Measurements from ENCODE around the gene LYPD6B. TPM values are rescaled to one million over a fixed set of nuclear protein-coding genes. Genes with fewer than 3 reads are reported as not detected.

Gene LYPD6B
- total RNA-seq, 1 donor from 2014 or later = 10.1 TPM

DNA sequence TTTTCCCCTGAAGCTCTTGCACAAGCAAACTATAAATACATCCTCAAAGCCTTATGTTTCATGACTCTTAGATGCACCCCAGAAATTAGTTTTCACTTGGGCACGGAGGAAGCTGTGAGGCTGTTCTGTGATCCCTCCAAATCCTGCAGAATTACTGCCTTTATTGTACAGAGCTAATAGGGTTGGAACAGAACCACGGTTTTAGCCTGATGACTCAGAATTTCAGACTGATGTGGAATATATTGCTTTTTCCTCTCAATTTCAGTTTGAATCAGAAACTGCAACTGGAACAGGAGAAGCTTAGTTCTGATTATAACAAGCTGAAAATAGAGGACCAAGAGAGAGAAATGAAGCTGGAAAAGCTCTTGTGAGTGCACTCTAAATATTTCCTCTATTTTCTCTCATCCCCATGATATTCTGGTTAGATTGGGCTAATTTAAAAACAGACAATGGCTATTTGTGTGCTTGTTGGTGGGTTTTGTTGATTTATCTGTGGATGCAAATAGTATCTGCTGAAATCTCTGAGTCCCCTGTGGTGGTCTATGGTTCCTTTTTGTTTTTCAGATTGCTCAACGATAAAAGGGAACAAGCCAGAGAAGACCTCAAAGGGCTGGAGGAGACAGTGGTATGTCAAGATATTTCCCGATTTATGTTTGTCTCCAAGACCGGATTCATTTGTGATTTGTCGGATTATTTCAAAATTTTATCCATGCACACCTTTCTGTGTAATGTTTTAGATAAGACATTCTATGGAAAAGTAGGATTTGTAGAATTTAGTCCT, 38.2 kb upstream of the LYPD6B start:
- Histone ChIP-seq H3K4me3 (peak overlapping the region in 1 of 2 donors; percentile 20), H3K9me3 (no peaks in the 10 kb centered on the region), H3K27me3 (no peaks in the 10 kb centered on the region), H3K27ac (peak overlapping the region; percentile 55), H3K36me3 (no peaks in the 10 kb centered on the region), H3K4me1 (peaks cover 25% of the 10 kb centered on the region)
- TF ChIP-seq, protein P1, sequence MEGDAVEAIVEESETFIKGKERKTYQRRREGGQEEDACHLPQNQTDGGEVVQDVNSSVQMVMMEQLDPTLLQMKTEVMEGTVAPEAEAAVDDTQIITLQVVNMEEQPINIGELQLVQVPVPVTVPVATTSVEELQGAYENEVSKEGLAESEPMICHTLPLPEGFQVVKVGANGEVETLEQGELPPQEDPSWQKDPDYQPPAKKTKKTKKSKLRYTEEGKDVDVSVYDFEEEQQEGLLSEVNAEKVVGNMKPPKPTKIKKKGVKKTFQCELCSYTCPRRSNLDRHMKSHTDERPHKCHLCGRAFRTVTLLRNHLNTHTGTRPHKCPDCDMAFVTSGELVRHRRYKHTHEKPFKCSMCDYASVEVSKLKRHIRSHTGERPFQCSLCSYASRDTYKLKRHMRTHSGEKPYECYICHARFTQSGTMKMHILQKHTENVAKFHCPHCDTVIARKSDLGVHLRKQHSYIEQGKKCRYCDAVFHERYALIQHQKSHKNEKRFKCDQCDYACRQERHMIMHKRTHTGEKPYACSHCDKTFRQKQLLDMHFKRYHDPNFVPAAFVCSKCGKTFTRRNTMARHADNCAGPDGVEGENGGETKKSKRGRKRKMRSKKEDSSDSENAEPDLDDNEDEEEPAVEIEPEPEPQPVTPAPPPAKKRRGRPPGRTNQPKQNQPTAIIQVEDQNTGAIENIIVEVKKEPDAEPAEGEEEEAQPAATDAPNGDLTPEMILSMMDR (IDR thresholded peaks at IDR 0.05) = no peak
- TF ChIP-seq POLR2AphosphoS5 (IDR thresholded peaks at IDR 0.05; ENCODE audit: insufficient read depth in 1 of 2, low read depth in 1 of 2) = no peak
- no peak for TF ChIP-seq POLR2A (IDR thresholded peaks at IDR 0.05)
- no peak for DNase-seq (ENCODE audit: extremely low spot score in 2 of 2)
- intact Hi-C loops (cut with DNase I) = no loop called here

DNA sequence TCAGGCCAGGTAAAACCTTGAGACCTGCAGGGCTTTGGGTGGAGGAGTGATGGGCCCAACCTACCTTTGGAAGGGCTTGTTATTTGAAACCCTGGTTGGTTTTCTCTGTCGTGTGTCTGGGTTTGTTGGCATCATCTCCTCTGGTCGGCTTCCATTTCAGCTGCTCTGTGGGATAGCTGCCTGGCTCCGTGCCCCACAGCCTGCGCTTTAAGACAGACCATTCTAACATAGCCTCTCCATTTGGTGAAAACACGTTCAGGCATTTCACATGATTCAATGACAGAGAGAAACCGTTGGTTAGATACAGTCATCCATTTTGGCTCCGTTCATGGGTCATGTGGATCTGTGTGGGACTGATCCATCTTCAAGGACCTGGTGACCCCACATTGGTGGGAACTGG, 37.0 kb upstream of the LYPD6B start:
- H3K4me1 ChIP-seq = peaks cover 25% of the 10 kb centered on the region
- intact Hi-C loops (cut with DNase I) = no loop called here
- no peak for DNase-seq (ENCODE audit: extremely low spot score in 2 of 2)
- no peak overlapping the region for H3K4me3 ChIP-seq
- no peaks in the 10 kb centered on the region for H3K27me3 ChIP-seq
- H3K27ac ChIP-seq = peak overlapping the region; percentile 55
- H3K36me3 ChIP-seq = no peaks in the 10 kb centered on the region
- TF ChIP-seq, protein P1 (IDR thresholded peaks at IDR 0.05) = no peak
- TF ChIP-seq POLR2AphosphoS5 (IDR thresholded peaks at IDR 0.05; ENCODE audit: insufficient read depth in 1 of 2, low read depth in 1 of 2) (no peak), POLR2A (IDR thresholded peaks at IDR 0.05) (no peak)
- H3K9me3 ChIP-seq = no peaks in the 10 kb centered on the region

DNA sequence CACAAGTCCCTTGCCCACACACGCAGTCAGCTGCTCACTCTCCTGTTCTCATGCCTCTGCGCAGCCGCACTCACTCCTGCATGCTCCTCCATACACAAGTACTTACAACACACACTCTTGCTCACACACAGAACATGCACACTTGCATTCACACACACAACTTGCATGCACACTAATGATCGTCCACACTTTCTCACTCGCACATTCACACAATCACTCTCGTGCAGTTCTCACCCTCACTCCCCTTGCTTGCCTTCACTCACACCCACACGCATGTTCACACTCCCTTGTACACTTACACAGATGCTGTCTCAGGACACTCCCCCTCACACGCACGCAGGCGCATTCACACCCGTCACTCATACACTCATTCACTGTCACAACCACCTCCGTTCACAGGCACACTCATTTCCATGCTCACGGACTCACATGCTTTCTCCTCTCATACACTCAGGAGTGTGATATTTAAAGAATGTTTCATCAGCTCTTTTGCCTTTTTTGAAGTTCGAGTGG, 36.1 kb upstream of the LYPD6B start:
- Histone ChIP-seq H3K4me1 (peaks cover 25% of the 10 kb centered on the region), H3K36me3 (no peaks in the 10 kb centered on the region), H3K4me3 (peak overlapping the region; percentile 26 to 34), H3K27ac (peak overlapping the region; percentile 55), H3K9me3 (no peaks in the 10 kb centered on the region), H3K27me3 (no peaks in the 10 kb centered on the region)
- DNase-seq (ENCODE audit: extremely low spot score in 2 of 2) = no peak
- intact Hi-C loops (cut with DNase I) = no loop called here
- TF ChIP-seq, protein P1 (IDR thresholded peaks at IDR 0.05) = no peak
- no peak for TF ChIP-seq POLR2A (IDR thresholded peaks at IDR 0.05)
- TF ChIP-seq POLR2AphosphoS5 (IDR thresholded peaks at IDR 0.05; ENCODE audit: insufficient read depth in 1 of 2, low read depth in 1 of 2) = no peak

DNA sequence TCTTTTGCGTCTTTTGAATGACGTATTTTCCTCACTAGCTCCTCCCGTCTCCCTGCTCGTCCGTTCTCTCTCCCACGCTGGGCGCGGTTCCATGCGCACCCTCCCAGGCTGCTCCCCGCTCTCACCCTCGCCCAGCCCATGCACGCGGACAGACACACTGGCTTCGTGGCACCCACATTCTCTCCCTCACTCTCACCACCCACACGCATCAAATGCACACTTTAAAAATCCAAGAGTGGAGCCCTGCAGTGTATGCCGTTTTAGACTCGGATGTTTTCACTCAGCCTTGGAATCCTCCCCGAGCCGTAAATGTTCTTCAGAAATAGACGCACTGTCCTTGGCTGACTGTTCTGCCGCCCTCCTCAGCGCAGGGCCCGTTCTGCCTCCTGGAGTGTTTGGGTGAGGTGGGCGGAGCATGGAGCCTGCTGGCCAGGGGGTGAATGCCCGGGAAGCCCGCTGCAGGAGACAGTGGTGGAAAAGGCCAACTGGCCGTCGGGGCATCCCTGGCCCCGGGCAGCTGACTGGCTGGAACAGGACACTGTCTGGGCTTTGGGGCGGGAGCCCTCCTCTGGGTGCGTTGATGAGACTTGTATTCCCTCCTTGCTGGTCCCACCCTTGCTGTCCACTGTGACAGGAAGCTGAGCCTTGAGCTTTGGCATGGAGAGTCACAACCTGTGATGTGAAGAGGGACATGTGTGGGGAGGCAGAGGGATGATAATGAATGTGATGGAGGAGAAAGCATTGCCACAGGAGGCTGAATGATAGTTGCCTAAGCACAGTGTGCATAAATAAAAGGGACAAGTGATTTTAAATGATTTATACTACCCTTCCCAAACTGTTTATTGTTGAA, 35.4 kb upstream of the LYPD6B start:
- Histone ChIP-seq H3K9me3 (no peaks in the 10 kb centered on the region), H3K4me1 (peaks cover 25% of the 10 kb centered on the region), H3K27me3 (no peaks in the 10 kb centered on the region), H3K27ac (peak overlapping the region; percentile 55), H3K4me3 (peak overlapping the region; percentile 26 to 34), H3K36me3 (no peaks in the 10 kb centered on the region)
- TF ChIP-seq POLR2AphosphoS5 (IDR thresholded peaks at IDR 0.05; ENCODE audit: insufficient read depth in 1 of 2, low read depth in 1 of 2) (peak in 1 of 2 donors; percentile 77), POLR2A (IDR thresholded peaks at IDR 0.05) (no peak)
- DNase-seq (ENCODE audit: extremely low spot score in 2 of 2) = no peak
- intact Hi-C loops (cut with DNase I) = no loop called here

DNA sequence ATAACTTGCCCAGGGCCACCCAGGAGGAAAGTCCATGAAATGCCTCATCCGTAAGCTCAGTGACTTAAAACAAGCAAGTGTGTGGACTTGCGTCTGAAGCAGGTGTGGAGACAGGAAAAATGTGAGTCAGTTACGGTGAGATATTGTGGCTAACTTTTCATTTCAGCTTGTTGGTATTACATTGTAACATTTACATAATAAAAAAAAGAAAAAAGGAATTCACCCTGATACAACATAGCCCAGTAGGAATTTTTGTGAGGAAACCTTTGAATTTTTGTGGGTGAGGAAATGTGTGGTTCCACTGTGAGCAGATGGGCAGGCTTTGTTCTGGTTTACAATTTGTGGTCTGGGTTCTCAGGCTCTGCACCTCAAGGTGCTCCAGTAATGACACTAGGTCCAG, 33.7 kb upstream of the LYPD6B start:
- no peak for DNase-seq (ENCODE audit: extremely low spot score in 2 of 2)
- intact Hi-C loops (cut with DNase I) = no loop called here
- Histone ChIP-seq H3K4me3 (no peak overlapping the region), H3K9me3 (no peaks in the 10 kb centered on the region), H3K27me3 (no peaks in the 10 kb centered on the region), H3K27ac (no peak overlapping the region), H3K36me3 (no peaks in the 10 kb centered on the region), H3K4me1 (peaks cover 18% of the 10 kb centered on the region)
- TF ChIP-seq POLR2AphosphoS5 (IDR thresholded peaks at IDR 0.05; ENCODE audit: insufficient read depth in 1 of 2, low read depth in 1 of 2) = no peak
- TF ChIP-seq, protein P1 (IDR thresholded peaks at IDR 0.05) = no peak
- no peak for TF ChIP-seq POLR2A (IDR thresholded peaks at IDR 0.05)

Data from vagina (tissue), 2 donors.